Prostate gland (tissue), 2 donors: ENCODE data around the gene OR6C4.

Experiments used
- CTCF ChIP-seq, 4 experiments: fragments of 200-600 bp in 2 of 4; fragments of 450-650 bp in 2 of 4; sonication (generic) in 2 of 4; IDR thresholded peaks; 1 replicate in 3 of 4; 2 replicates in 1 of 4; pipeline ENCODE4 v1.5.1; 2016 to 2019; ENCODE audit warnings: antibody characterized with exemption in 4 of 4, mild to moderate bottlenecking in 2 of 4, moderate library complexity in 2 of 4
- POLR2A ChIP-seq: fragments of 450-650 bp; IDR thresholded peaks from one replicate; pipeline ENCODE4 v1.6.1; 2016; ENCODE audit warnings: antibody characterized with exemption, mild to moderate bottlenecking
- POLR2AphosphoS5 ChIP-seq: sonication (generic); formaldehyde crosslinking; IDR thresholded peaks from one replicate; pipeline ENCODE4 v1.6.1; 2017; ENCODE audit warnings: antibody characterized with exemption

GRCh38 chr12:55516391-55516790 is 33.0 kb upstream of the OR6C4 start:
- TF ChIP-seq CTCF (IDR thresholded peaks at IDR 0.05) (no peak), POLR2A (no peak), POLR2AphosphoS5 (no peak)
